ENCODE measurements around the gene CAPN11. TPM values are rescaled to one million over a fixed set of nuclear protein-coding genes. Genes with fewer than 3 reads are reported as not detected.

Gene CAPN11
- total and polyA plus RNA-seq, 2 donors (not counting 3 experiments of a cell fraction or from before 2014, with no cell fraction given) = 1.4 to 1.7 TPM

DNA sequence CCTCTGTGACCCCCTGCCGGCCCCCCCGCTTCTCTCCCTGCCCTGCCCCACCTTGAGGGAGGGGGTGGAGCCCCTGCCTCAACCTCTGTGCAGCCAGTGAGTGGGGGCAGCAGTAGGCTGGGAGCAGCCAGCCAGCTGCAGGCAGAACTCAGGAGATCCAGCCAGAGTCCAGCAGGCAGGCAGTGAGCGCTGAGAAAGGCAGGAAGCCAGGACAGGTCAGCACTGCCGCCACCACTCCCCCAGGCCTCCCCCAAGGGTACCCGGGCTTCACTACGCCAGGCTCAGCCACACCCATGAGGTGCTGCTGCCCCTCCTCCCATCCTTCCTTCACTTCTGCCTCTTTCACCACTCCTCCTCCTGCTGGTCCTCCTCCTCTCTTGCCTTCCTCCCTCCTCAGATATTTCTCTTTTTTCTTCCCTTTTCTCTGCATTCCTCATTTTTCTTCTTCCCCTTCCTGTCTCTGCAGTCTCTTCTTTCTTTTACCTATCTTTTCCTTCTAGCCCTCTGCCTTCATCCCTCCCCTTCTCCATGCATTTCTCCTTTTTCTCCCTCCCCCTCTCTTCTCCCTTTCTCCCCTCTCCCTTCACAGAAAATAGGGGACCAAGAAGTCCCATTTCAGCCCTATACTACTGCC lies 19.8 kb upstream of the CAPN11 start:
- no peak overlapping the region for H3K4me3 ChIP-seq (replicated peaks in 1 of 3; ENCODE audit: insufficient read depth in 1 of 3, low read depth in 1 of 3, low read length in 3 of 3)
- no peak for TF ChIP-seq GATA2 (IDR thresholded peaks at IDR 0.05; ENCODE audit: insufficient read depth, insufficient read length, low read depth, low read length)
- no peak for TF ChIP-seq EZH2 (IDR thresholded peaks at IDR 0.05; ENCODE audit: borderline replicate concordance, low read depth, low read length, severe bottlenecking)
- TF ChIP-seq FOS (IDR thresholded peaks at IDR 0.05; ENCODE audit: borderline replicate concordance, insufficient read depth, low read length) = no peak
- TF ChIP-seq POLR2A (IDR thresholded peaks at IDR 0.05; ENCODE audit: low read depth, low read length) = no peak
- no peak for TF ChIP-seq MYC (IDR thresholded peaks at IDR 0.05; ENCODE audit: low read depth, low read length)
- TF ChIP-seq, protein P1, sequence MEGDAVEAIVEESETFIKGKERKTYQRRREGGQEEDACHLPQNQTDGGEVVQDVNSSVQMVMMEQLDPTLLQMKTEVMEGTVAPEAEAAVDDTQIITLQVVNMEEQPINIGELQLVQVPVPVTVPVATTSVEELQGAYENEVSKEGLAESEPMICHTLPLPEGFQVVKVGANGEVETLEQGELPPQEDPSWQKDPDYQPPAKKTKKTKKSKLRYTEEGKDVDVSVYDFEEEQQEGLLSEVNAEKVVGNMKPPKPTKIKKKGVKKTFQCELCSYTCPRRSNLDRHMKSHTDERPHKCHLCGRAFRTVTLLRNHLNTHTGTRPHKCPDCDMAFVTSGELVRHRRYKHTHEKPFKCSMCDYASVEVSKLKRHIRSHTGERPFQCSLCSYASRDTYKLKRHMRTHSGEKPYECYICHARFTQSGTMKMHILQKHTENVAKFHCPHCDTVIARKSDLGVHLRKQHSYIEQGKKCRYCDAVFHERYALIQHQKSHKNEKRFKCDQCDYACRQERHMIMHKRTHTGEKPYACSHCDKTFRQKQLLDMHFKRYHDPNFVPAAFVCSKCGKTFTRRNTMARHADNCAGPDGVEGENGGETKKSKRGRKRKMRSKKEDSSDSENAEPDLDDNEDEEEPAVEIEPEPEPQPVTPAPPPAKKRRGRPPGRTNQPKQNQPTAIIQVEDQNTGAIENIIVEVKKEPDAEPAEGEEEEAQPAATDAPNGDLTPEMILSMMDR (IDR thresholded peaks at IDR 0.05; ENCODE audit: extremely low read depth in 1 of 2, insufficient read depth in 1 of 2, low read depth in 1 of 2, low read length in 2 of 2) = no peak
- TF ChIP-seq POLR2AphosphoS5 (IDR thresholded peaks at IDR 0.05; ENCODE audit: insufficient read depth, low read depth, low read length) = no peak
- no peak for TF ChIP-seq JUN (IDR thresholded peaks at IDR 0.05; ENCODE audit: borderline replicate concordance, insufficient read depth, insufficient read length, low read depth)
- TF ChIP-seq, protein P2, sequence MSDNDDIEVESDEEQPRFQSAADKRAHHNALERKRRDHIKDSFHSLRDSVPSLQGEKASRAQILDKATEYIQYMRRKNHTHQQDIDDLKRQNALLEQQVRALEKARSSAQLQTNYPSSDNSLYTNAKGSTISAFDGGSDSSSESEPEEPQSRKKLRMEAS (IDR thresholded peaks at IDR 0.05; ENCODE audit: insufficient read depth, insufficient read length) = no peak
- intact Hi-C loops (cut with micrococcal nuclease) (no loop called here), dilution Hi-C loops (cut with MboI; ENCODE audit: extremely low pct_ligation_motif_present, low sequenced_read_pairs) (no loop called here)
- H3K79me2 ChIP-seq (ENCODE audit: control insufficient read depth, insufficient read depth, low read length) = no peaks in the 10 kb centered on the region
- H3K9ac ChIP-seq (replicated peaks; ENCODE audit: extremely low read depth, insufficient read depth, low read length) = no peak overlapping the region
- H3K9me1 ChIP-seq (replicated peaks; ENCODE audit: control insufficient read depth, extremely low read depth, insufficient read depth, low read length) = no peaks in the 10 kb centered on the region
- no peaks in the 10 kb centered on the region for H4K20me1 ChIP-seq (replicated peaks; ENCODE audit: control insufficient read depth, extremely low read depth, insufficient read depth, low read length)
- no peak overlapping the region for H3K27ac ChIP-seq (ENCODE audit: insufficient read depth, low read depth, low read length)
- no peaks in the 10 kb centered on the region for H3K27me3 ChIP-seq (ENCODE audit: control insufficient read depth in 2 of 2, insufficient read depth in 2 of 2, low read length in 2 of 2)
- no peak overlapping the region for H3K4me2 ChIP-seq (ENCODE audit: insufficient read depth, low read length)
- FAIRE-seq (no peak), DNase-seq (ENCODE audit: low read depth, low spot score) (no peak)
- peaks cover 0 to 10% of the 10 kb centered on the region in 2 experiments for H3K36me3 ChIP-seq (ENCODE audit: control insufficient read depth in 2 of 2, extremely low read depth in 1 of 2, insufficient read depth in 2 of 2, low read length in 2 of 2)
- H3K4me1 ChIP-seq (ENCODE audit: control insufficient read depth, extremely low read depth, insufficient read depth, low read length) = no peaks in the 10 kb centered on the region
- ChIA-PET CTCF (interaction anchor here (1.0 kb wide), 1 partner anchor 42 kb away, joined by 6 read pairs; no protein-coding TSS in a partner anchor), POLR2A (no interaction called here)
- no peak overlapping the region for H2AFZ ChIP-seq (ENCODE audit: low read depth, low read length)
- BruUV-seq (replicated peaks) = no TSS peak
- no peaks in the 10 kb centered on the region for H3K9me3 ChIP-seq (replicated peaks; ENCODE audit: control insufficient read depth, insufficient read depth, low read length)

Data from endothelial cell of umbilical vein (primary cell).